HEK293 (cell line): ENCODE measurements around the gene PDK2.

Experiments
- CTCF ChIP-seq: fragments of 450-650 bp; formaldehyde crosslinking; IDR thresholded peaks from 2 replicates; pipeline ENCODE4 v1.5.1; 2016; ENCODE audit warnings: missing biosample characterization, missing genetic modification characterization
- PRDM4 ChIP-seq: fragments of 450-650 bp; formaldehyde crosslinking; IDR thresholded peaks from 2 replicates; pipeline ENCODE4 v1.5.1; 2017; ENCODE audit warnings: missing biosample characterization, missing genetic modification characterization
- YY1 ChIP-seq: fragments of 450-650 bp; formaldehyde crosslinking; IDR thresholded peaks from 2 replicates; pipeline ENCODE4 v1.5.1; 2018; ENCODE audit warnings: missing biosample characterization, missing genetic modification characterization
- ZBTB7A ChIP-seq: fragments of 450-650 bp; formaldehyde crosslinking; IDR thresholded peaks from 2 replicates; pipeline ENCODE4 v1.5.1; 2016; ENCODE audit warnings: low read depth, missing biosample characterization, missing genetic modification characterization
- ZNF121 ChIP-seq: fragments of 450-650 bp; formaldehyde crosslinking; IDR thresholded peaks from 2 replicates; pipeline ENCODE4 v1.5.1; 2016; ENCODE audit warnings: missing biosample characterization, missing genetic modification characterization
- ZNF140 ChIP-seq: fragments of 450-650 bp; formaldehyde crosslinking; IDR thresholded peaks from 2 replicates; pipeline ENCODE4 v1.5.1; 2016; ENCODE audit warnings: missing biosample characterization, missing genetic modification characterization
- ZNF510 ChIP-seq: fragments of 450-650 bp; formaldehyde crosslinking; IDR thresholded peaks from 2 replicates; pipeline ENCODE4 v1.5.1; 2018; ENCODE audit warnings: mild to moderate bottlenecking, missing genetic modification characterization, missing biosample characterization; ENCODE audit not compliant: insufficient replicate concordance

- no peak for TF ChIP-seq YY1 (tag by site-specific recombination)
- TF ChIP-seq CTCF (tag by site-specific recombination) = no peak
- no peak for TF ChIP-seq ZBTB7A
- TF ChIP-seq ZNF140 (tag by site-specific recombination) = no peak
- no peak for TF ChIP-seq ZNF510 (tag by site-specific recombination)
- TF ChIP-seq ZNF121 = no peak
- TF ChIP-seq PRDM4 (tag by site-specific recombination) = no peak
Observed at GRCh38 chr17:50096092-50096491, 941 bp downstream of the PDK2 start.
